Measurements from ENCODE around the gene CRYBB3. TPM values are rescaled to one million over a fixed set of nuclear protein-coding genes. Genes with fewer than 3 reads are reported as not detected.

The CRYBB3 gene
- total RNA-seq, 2 donors from 2014 or later = 1.8 TPM; not detected in 1

DNA sequence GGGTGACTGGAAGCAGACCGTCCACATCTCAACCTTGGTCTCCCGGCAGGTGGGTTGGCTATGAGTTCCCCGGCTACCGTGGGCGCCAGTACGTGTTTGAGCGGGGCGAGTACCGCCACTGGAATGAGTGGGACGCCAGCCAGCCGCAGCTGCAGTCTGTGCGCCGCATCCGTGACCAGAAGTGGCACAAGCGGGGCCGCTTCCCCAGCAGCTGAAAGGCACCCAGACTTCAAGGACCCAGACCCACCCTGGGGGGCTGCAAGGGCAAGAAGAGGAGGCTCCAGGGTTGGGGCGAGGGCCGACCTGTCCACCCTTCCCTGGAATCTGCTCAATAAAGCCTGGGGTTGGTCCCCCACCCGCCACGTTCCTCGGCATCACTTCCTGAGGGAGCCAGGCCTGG lies 7.3 kb downstream of the CRYBB3 start:
- H3K27me3 ChIP-seq (replicated peaks; ENCODE audit: insufficient read depth) = no peaks in the 10 kb centered on the region
- no peak overlapping the region for H3K27ac ChIP-seq
- DNase-seq (ENCODE audit: low spot score) (no peak), ATAC-seq (ENCODE audit: insufficient number of reproducible peaks, low FRiP score, low read depth) (no peak)
- H3K9me3 ChIP-seq = no peaks in the 10 kb centered on the region
- H3K36me3 ChIP-seq = no peaks in the 10 kb centered on the region
- H3K4me3 ChIP-seq = no peak overlapping the region
- H3K4me1 ChIP-seq (ENCODE audit: control insufficient read depth in 1 of 2, low read depth in 2 of 2) = no peaks in the 10 kb centered on the region
- TF ChIP-seq, protein P1, sequence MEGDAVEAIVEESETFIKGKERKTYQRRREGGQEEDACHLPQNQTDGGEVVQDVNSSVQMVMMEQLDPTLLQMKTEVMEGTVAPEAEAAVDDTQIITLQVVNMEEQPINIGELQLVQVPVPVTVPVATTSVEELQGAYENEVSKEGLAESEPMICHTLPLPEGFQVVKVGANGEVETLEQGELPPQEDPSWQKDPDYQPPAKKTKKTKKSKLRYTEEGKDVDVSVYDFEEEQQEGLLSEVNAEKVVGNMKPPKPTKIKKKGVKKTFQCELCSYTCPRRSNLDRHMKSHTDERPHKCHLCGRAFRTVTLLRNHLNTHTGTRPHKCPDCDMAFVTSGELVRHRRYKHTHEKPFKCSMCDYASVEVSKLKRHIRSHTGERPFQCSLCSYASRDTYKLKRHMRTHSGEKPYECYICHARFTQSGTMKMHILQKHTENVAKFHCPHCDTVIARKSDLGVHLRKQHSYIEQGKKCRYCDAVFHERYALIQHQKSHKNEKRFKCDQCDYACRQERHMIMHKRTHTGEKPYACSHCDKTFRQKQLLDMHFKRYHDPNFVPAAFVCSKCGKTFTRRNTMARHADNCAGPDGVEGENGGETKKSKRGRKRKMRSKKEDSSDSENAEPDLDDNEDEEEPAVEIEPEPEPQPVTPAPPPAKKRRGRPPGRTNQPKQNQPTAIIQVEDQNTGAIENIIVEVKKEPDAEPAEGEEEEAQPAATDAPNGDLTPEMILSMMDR (IDR thresholded peaks at IDR 0.05) = no peak

DNA sequence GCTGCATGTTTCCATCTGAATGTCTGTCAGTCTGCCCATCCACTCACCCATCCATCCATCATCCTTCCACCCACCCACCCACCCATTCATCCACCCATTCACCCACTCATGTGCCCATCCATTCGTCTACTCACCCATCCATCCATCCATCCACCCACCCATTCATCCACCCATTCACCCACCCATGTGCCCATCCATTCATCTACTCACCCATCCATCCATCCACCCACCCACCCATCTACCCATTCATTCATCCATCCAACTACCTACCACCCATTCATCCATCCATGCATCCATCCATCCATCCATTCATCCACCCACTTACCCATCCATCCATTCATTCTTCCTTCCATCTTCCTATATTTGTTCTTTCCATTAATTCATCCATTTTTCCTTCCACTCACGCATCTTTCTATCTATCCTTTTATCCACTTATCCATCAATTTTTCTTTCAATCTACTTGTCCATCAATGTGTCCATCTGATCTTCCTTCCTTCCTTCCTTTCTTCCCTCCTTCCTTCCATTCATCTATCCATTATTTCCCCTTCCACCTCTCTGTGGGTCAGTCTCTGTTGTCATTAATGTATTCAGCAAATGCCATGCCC lies 8.0 kb downstream of the CRYBB3 start:
- ATAC-seq (ENCODE audit: insufficient number of reproducible peaks, low FRiP score, low read depth) (no peak), DNase-seq (ENCODE audit: low spot score) (no peak)
- H3K27me3 ChIP-seq (replicated peaks; ENCODE audit: insufficient read depth) = no peaks in the 10 kb centered on the region
- no peak overlapping the region for H3K27ac ChIP-seq
- H3K9me3 ChIP-seq = no peaks in the 10 kb centered on the region
- no peaks in the 10 kb centered on the region for H3K4me1 ChIP-seq (ENCODE audit: control insufficient read depth in 1 of 2, low read depth in 2 of 2)
- TF ChIP-seq, protein P1 (IDR thresholded peaks at IDR 0.05) = no peak
- H3K4me3 ChIP-seq = no peak overlapping the region
- no peaks in the 10 kb centered on the region for H3K36me3 ChIP-seq

DNA sequence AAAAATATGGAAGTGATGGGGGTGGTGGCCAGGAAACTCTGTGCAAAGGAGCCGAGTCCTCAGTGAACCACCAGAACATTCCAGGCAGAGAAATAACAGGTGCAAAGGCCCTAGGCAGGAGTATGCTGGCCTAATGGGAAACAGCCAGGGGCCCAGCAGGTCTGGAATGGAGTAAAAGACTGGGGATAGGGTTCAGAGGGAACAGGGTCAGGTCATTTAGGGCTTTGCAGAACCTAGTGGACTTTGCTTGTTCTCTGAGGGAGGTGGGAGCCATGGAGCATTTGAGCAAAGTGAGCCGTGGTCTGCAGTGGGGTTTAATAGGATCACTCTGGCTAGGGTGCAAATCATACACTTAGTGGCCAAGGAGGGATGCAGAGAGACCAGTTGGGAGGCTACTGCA lies 8.7 kb downstream of the CRYBB3 start:
- Histone ChIP-seq H3K27ac (no peak overlapping the region), H3K4me3 (no peak overlapping the region), H3K27me3 (replicated peaks; ENCODE audit: insufficient read depth) (no peaks in the 10 kb centered on the region), H3K4me1 (ENCODE audit: control insufficient read depth in 1 of 2, low read depth in 2 of 2) (no peaks in the 10 kb centered on the region), H3K9me3 (no peaks in the 10 kb centered on the region), H3K36me3 (no peaks in the 10 kb centered on the region)
- TF ChIP-seq, protein P1 (IDR thresholded peaks at IDR 0.05) = no peak
- no peak for ATAC-seq (ENCODE audit: insufficient number of reproducible peaks, low FRiP score, low read depth)
- DNase-seq (ENCODE audit: low spot score) = no peak

DNA sequence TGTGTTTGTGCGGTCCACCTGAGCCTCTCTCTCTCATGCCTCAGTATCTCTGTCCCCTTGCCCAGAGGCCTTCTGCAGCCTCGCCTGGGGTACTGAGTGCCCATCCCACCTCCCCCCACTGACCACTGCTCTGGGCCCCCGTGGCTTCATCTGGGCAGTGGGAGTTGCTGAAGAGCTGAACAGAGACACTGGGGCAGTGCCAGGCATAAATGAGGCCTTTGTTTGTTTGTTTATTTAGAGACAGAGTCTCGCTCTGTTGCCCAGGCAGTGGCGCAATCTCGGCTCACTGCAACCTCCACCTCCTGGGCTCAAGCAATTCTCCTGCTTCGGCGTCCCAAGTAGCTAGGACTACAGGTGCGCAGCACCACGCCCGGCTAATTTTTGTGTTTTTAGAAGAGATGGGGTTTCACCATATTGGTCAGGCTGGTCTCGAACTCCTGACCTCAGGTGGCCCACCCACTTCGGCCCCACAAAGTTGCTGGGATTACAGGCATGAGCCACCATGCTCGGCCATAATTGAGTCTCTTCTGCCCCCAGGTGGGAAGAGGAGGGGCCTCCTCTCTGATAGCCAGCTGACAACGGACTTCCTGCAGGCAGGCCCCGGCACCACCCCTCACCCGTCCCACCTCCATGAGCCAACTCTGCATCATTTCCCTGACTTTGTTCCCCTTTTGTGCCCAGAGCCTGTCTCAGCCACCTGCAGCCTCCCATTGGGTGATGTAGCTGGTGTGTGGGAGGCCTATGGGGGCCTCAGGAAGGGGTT lies 9.3 kb downstream of the CRYBB3 start:
- no peak for DNase-seq (ENCODE audit: low spot score)
- Histone ChIP-seq H3K27ac (no peak overlapping the region), H3K27me3 (replicated peaks; ENCODE audit: insufficient read depth) (no peaks in the 10 kb centered on the region), H3K4me1 (ENCODE audit: control insufficient read depth in 1 of 2, low read depth in 2 of 2) (no peaks in the 10 kb centered on the region), H3K36me3 (no peaks in the 10 kb centered on the region), H3K4me3 (no peak overlapping the region), H3K9me3 (no peaks in the 10 kb centered on the region)
- no peak for ATAC-seq (ENCODE audit: insufficient number of reproducible peaks, low FRiP score, low read depth)
- TF ChIP-seq, protein P1 (IDR thresholded peaks at IDR 0.05) = no peak

DNA sequence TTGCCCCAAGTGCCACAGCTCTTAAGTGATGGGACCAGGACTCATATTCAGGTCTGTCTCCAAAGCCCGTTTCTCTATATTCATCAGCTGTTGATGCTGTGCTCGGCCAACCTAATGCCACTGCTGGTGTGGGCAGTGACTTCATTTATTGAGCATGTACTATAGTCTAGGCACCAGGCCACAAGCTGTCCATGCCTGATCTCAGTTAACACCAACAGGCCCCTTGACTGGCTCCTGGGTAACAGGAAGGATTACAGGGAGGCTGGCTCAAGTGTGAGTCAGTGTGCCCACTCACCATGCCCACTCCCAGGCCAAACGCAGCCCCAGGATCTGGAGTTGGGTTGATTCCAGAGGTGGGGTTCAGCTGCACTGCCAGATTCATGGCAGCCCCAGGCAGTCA lies 11.1 kb downstream of the CRYBB3 start:
- TF ChIP-seq, protein P1 (IDR thresholded peaks at IDR 0.05) = no peak
- no peaks in the 10 kb centered on the region for H3K36me3 ChIP-seq
- H3K9me3 ChIP-seq = no peaks in the 10 kb centered on the region
- no peaks in the 10 kb centered on the region for H3K4me1 ChIP-seq (ENCODE audit: control insufficient read depth in 1 of 2, low read depth in 2 of 2)
- no peak for ATAC-seq (ENCODE audit: insufficient number of reproducible peaks, low FRiP score, low read depth)
- DNase-seq (ENCODE audit: low spot score) = no peak
- no peak overlapping the region for H3K4me3 ChIP-seq
- no peaks in the 10 kb centered on the region for H3K27me3 ChIP-seq (replicated peaks; ENCODE audit: insufficient read depth)
- no peak overlapping the region for H3K27ac ChIP-seq

Data from thoracic aorta (tissue), 2 donors.